T-cell (primary cell): ENCODE measurements around the gene VASH1. TPM values are rescaled to one million over a fixed set of nuclear protein-coding genes. Genes with fewer than 3 reads are reported as not detected.

Source experiments
- ATAC-seq, 4 experiments: fragments of 200-7000 bp in 3 of 4; fragments of 150-1000 bp in 1 of 4; cut with Tn5 transposase; replicated peaks in 1 of 4; 1 replicate in 3 of 4; 2 replicates in 1 of 4; pipeline ENCODE4 v1.10.0; 2021; ENCODE audit warnings: moderate library complexity in 3 of 4, mild to moderate bottlenecking in 2 of 4, moderate number of reproducible peaks in 1 of 4
- CTCF ChIA-PET, 2 donors: fragments of 300-600 bp; sonication (Branson Sonifier 250); formaldehyde crosslinking; loops; one replicate each; lab custom pipeline; 2022; ENCODE audit warnings: antibody characterized with exemption in 2 of 2; lab: Charles Lee
- POLR2A ChIA-PET, 2 donors: fragments of 300-600 bp; sonication (Branson Sonifier 250); formaldehyde crosslinking; loops; one replicate each; lab custom pipeline; 2022; ENCODE audit warnings: antibody characterized with exemption in 2 of 2; lab: Charles Lee
- DNase-seq, 35 experiments: peaks; one replicate each; pipeline versions ENCODE4 v3.0.0 to v3.0.0-alpha.2; 2013 to 2023
- H3K27ac ChIP-seq: one replicate; pipeline ENCODE4 v1.5.1; 2013; ENCODE audit warnings: low read length
- H3K27me3 ChIP-seq, 2 experiments: replicated peaks in 1 of 2; 1 replicate in 1 of 2; 2 replicates in 1 of 2; pipeline versions ENCODE4 v1.6.1 to v1.7.0; 2013; ENCODE audit warnings: low read length in 1 of 2, mixed read lengths in 1 of 2; ENCODE audit not compliant: control insufficient read depth in 2 of 2, insufficient read depth in 2 of 2; ENCODE audit errors: extremely low read depth in 1 of 2
- H3K36me3 ChIP-seq, 2 donors: 1 replicate in 1 of 2; 2 replicates in 1 of 2; pipeline versions ENCODE4 v1.6.1 to v1.7.0; 2013; ENCODE audit warnings: low read length in 1 of 2; ENCODE audit not compliant: control insufficient read depth in 2 of 2, insufficient read depth in 1 of 2; ENCODE audit errors: extremely low read depth in 1 of 2
- H3K4me1 ChIP-seq, 2 experiments: 1 replicate in 1 of 2; 2 replicates in 1 of 2; pipeline versions ENCODE4 v1.6.1 to v1.7.0; 2013; ENCODE audit warnings: low read length in 2 of 2, mixed read lengths in 1 of 2; ENCODE audit not compliant: insufficient read depth in 2 of 2, control insufficient read depth in 1 of 2; ENCODE audit errors: extremely low read depth in 1 of 2
- H3K4me3 ChIP-seq, 2 donors: 1 replicate in 1 of 2; 2 replicates in 1 of 2; pipeline versions ENCODE4 v1.5.1 to v1.7.0; 2013; ENCODE audit warnings: mild to moderate bottlenecking in 2 of 2, low read length in 1 of 2, moderate library complexity in 1 of 2; ENCODE audit not compliant: control insufficient read depth in 1 of 2; ENCODE audit errors: extremely low read depth in 1 of 2
- H3K9me3 ChIP-seq: 2 replicates; pipeline ENCODE4 v1.7.0; 2013
- H3K27ac Mint-ChIP-seq, 2 donors: one replicate each; pipeline ENCODE4 v1.8.0; 2020 to 2021; ENCODE audit warnings: mild to moderate bottlenecking in 2 of 2, mixed read lengths in 2 of 2
- H3K27me3 Mint-ChIP-seq, 2 donors: one replicate each; pipeline ENCODE4 v1.8.0; 2021 to 2022; ENCODE audit warnings: mixed read lengths in 2 of 2
- H3K36me3 Mint-ChIP-seq: one replicate; pipeline ENCODE4 v1.8.0; 2021; ENCODE audit warnings: mixed read lengths
- H3K4me1 Mint-ChIP-seq, 3 donors: one replicate each; pipeline ENCODE4 v1.8.0; 2020 to 2022; ENCODE audit warnings: mixed read lengths in 3 of 3, mild to moderate bottlenecking in 1 of 3
- H3K4me3 Mint-ChIP-seq, 3 donors: one replicate each; pipeline ENCODE4 v1.8.0; 2020 to 2022; ENCODE audit warnings: mild to moderate bottlenecking in 3 of 3, mixed read lengths in 3 of 3, moderate library complexity in 3 of 3
- H3K9me3 Mint-ChIP-seq, 3 donors: one replicate each; pipeline ENCODE4 v1.8.0; 2020 to 2022; ENCODE audit warnings: mixed read lengths in 3 of 3
- WGBS: methylation state at CpG from one replicate; pipeline ENCODE4 v1.1.5; 2013; ENCODE audit warnings: missing lambda C conversion rate; ENCODE audit not compliant: insufficient coverage; 5-methylcytosine and 5-hydroxymethylcytosine counted together
- total RNA-seq, 35 experiments: library from RNA in 6 of 35; stranded (reverse) in 6 of 35; fragments of 120-200 nt in 1 of 35; gene quantifications; one replicate each; pipeline versions ENCODE4 v1.2.1 to v1.2.4 and lab custom pipeline; 2013 to 2026

The VASH1 gene
- total RNA-seq, 5 donors from 2014 or later (not counting 1 experiment from before 2014, with no cell fraction given): 3.8 to 14.9 (median 10.3) TPM

- no peaks in the 10 kb centered on the region for H3K9me3 Mint-ChIP-seq
- peaks cover 7 to 14% of the 10 kb centered on the region in 2 donors for H3K27me3 Mint-ChIP-seq
- Histone ChIP-seq H3K4me3 (no peak overlapping the region), H3K27ac (no peak overlapping the region), H3K27me3 (peaks cover 0 to 11% of the 10 kb centered on the region in 2 experiments), H3K36me3 (no peaks in the 10 kb centered on the region), H3K4me1 (no peaks in the 10 kb centered on the region), H3K9me3 (no peaks in the 10 kb centered on the region)
- ATAC-seq (no peak), DNase-seq (no peak)
- H3K4me3 Mint-ChIP-seq: no peak overlapping the region
- no peak overlapping the region for H3K27ac Mint-ChIP-seq
- H3K4me1 Mint-ChIP-seq: no peaks in the 10 kb centered on the region
- POLR2A ChIA-PET: no interaction called here
- no peaks in the 10 kb centered on the region for H3K36me3 Mint-ChIP-seq
- WGBS: 93% methylated on average over 4 of the region's 7 CpGs
- CTCF ChIA-PET: no interaction called here
Observed at GRCh38 chr14:76753541-76754198, 7.6 kb upstream of the VASH1 start.

- CTCF ChIA-PET: interaction anchor here in 1 of 2 donors (0.6 to 1.1 kb wide), 2 partner anchors 25 to 30 kb away, joined by 3 read pairs; no protein-coding TSS in a partner anchor
- H3K4me3 Mint-ChIP-seq: no peak overlapping the region
- H3K27ac Mint-ChIP-seq: no peak overlapping the region
- Histone ChIP-seq H3K27me3 (peaks cover 0 to 11% of the 10 kb centered on the region in 2 experiments), H3K4me3 (no peak overlapping the region), H3K27ac (no peak overlapping the region), H3K36me3 (no peaks in the 10 kb centered on the region), H3K4me1 (no peaks in the 10 kb centered on the region), H3K9me3 (no peaks in the 10 kb centered on the region)
- POLR2A ChIA-PET: no interaction called here
- DNase-seq: no peak
- ATAC-seq: no peak
- H3K36me3 Mint-ChIP-seq: no peaks in the 10 kb centered on the region
- H3K27me3 Mint-ChIP-seq: peaks cover 10 to 21% of the 10 kb centered on the region in 2 donors
- WGBS: 86% methylated on average over 1 of the region's 7 CpGs
- no peaks in the 10 kb centered on the region for H3K4me1 Mint-ChIP-seq
- no peaks in the 10 kb centered on the region for H3K9me3 Mint-ChIP-seq
Observed at GRCh38 chr14:76754586-76754985, 6.7 kb upstream of the VASH1 start.

GRCh38 chr14:76755610-76756370 is 5.5 kb upstream of the VASH1 start:
- Mint-ChIP-seq H3K4me1 (peaks cover 0 to 3% (median 3%) of the 10 kb centered on the region in 3 donors), H3K27me3 (peaks cover 16 to 27% of the 10 kb centered on the region in 2 donors), H3K27ac (no peak overlapping the region), H3K36me3 (no peaks in the 10 kb centered on the region), H3K4me3 (no peak overlapping the region), H3K9me3 (no peaks in the 10 kb centered on the region)
- Histone ChIP-seq H3K36me3 (no peaks in the 10 kb centered on the region), H3K4me1 (peaks cover under 1 to 3% of the 10 kb centered on the region in 2 experiments), H3K27ac (no peak overlapping the region), H3K27me3 (peaks cover under 1 to 17% of the 10 kb centered on the region in 2 experiments), H3K4me3 (no peak overlapping the region), H3K9me3 (no peaks in the 10 kb centered on the region)
- DNase-seq (no peak), ATAC-seq (no peak)
- ChIA-PET POLR2A (no interaction called here), CTCF (interaction anchor here in 1 of 2 donors (0.6 to 1.1 kb wide), 2 partner anchors 13 to 31 kb away, joined by 3 read pairs; no protein-coding TSS in a partner anchor)
- WGBS: 76% methylated on average over 6 of the region's 9 CpGs

GRCh38 chr14:76756371-76756750 is 4.9 kb upstream of the VASH1 start:
- CTCF ChIA-PET: no interaction called here
- no peaks in the 10 kb centered on the region for H3K9me3 Mint-ChIP-seq
- no peak overlapping the region for H3K27ac ChIP-seq

GRCh38 chr14:76759589-76759988 is 1.7 kb upstream of the VASH1 start:
- 85% methylated on average over 4 of the region's 4 CpGs for WGBS
- POLR2A ChIA-PET: no interaction called here
- H3K9me3 Mint-ChIP-seq: no peaks in the 10 kb centered on the region
- peaks cover 27% of the 10 kb centered on the region in 2 donors for H3K27me3 Mint-ChIP-seq
- Histone ChIP-seq H3K27me3 (peaks cover 3 to 23% of the 10 kb centered on the region in 2 experiments), H3K4me1 (peaks cover 2 to 18% of the 10 kb centered on the region in 2 experiments), H3K9me3 (no peaks in the 10 kb centered on the region), H3K36me3 (no peaks in the 10 kb centered on the region), H3K4me3 (no peak overlapping the region), H3K27ac (no peak overlapping the region)
- peaks cover 19 to 28% (median 26%) of the 10 kb centered on the region in 3 donors for H3K4me1 Mint-ChIP-seq
- H3K27ac Mint-ChIP-seq: no peak overlapping the region
- CTCF ChIA-PET: interaction anchor here in 1 of 2 donors (1.2 kb wide), 1 partner anchor 49 kb away, joined by 3 read pairs; no protein-coding TSS in a partner anchor
- DNase-seq: no peak
- no peak for ATAC-seq
- H3K4me3 Mint-ChIP-seq: no peak overlapping the region
- no peaks in the 10 kb centered on the region for H3K36me3 Mint-ChIP-seq

More at GRCh38 chr14:76756371-76756750, 4.9 kb upstream of the VASH1 start:
- no peak overlapping the region for H3K4me3 Mint-ChIP-seq
- H3K27me3 Mint-ChIP-seq: peaks cover 17 to 27% of the 10 kb centered on the region in 2 donors
- WGBS: 89% methylated on average over 5 of the region's 6 CpGs
- H3K9me3 ChIP-seq: no peaks in the 10 kb centered on the region
- POLR2A ChIA-PET: no interaction called here
- no peak overlapping the region for H3K4me3 ChIP-seq
- DNase-seq: no peak
- H3K27me3 ChIP-seq: peaks cover 3 to 22% of the 10 kb centered on the region in 2 experiments
- no peak for ATAC-seq
- no peaks in the 10 kb centered on the region for H3K36me3 Mint-ChIP-seq
- no peaks in the 10 kb centered on the region for H3K36me3 ChIP-seq
- no peak overlapping the region for H3K27ac Mint-ChIP-seq
- H3K4me1 ChIP-seq: peaks cover 2 to 8% of the 10 kb centered on the region in 2 experiments
- H3K4me1 Mint-ChIP-seq: peaks cover 0 to 7% (median 6%) of the 10 kb centered on the region in 3 donors
